Hematopoietic multipotent progenitor cell treated with erythropoietin and hydrocortisone succinate and interleukin-3 and kit ligand, for 6 days (in vitro differentiated cells): ENCODE data around the gene TOR3A.

Experiments used
- DNase-seq: peaks from one replicate; pipeline ENCODE4 v3.0.0-alpha.2; 2015

Gene TOR3A

GRCh38 chr1:179077396-179077795 lies 4.5 kb upstream of the TOR3A start:
- no peak for DNase-seq

GRCh38 chr1:179079113-179079761 lies 2.6 kb upstream of the TOR3A start:
- DNase-seq: peak; percentile 93

GRCh38 chr1:179080866-179081686 lies 794 bp upstream of the TOR3A start:
- DNase-seq: peak; percentile 44

- DNase-seq: peak; percentile 46
Measured at GRCh38 chr1:179082333-179082998, 596 bp downstream of the TOR3A start.

- DNase-seq: peak; percentile 53
Measured at GRCh38 chr1:179082999-179083335, 1.1 kb downstream of the TOR3A start.

GRCh38 chr1:179083533-179083932 lies 1.7 kb downstream of the TOR3A start:
- no peak for DNase-seq

- DNase-seq: no peak
Measured at GRCh38 chr1:179087665-179088064, 5.8 kb downstream of the TOR3A start.

- DNase-seq: no peak
Measured at GRCh38 chr1:179089827-179090482, 8.1 kb downstream of the TOR3A start.

GRCh38 chr1:179090522-179090921 lies 8.7 kb downstream of the TOR3A start:
- DNase-seq: no peak

- DNase-seq: no peak
Measured at GRCh38 chr1:179090923-179091322, 9.1 kb downstream of the TOR3A start.

- no peak for DNase-seq
Measured at GRCh38 chr1:179091691-179092165, 9.9 kb downstream of the TOR3A start.

GRCh38 chr1:179092896-179093461 lies 11.1 kb downstream of the TOR3A start:
- no peak for DNase-seq

- no peak for DNase-seq
Measured at GRCh38 chr1:179094818-179095217, 12.9 kb downstream of the TOR3A start.

- no peak for DNase-seq
Measured at GRCh38 chr1:179095377-179095776, 13.5 kb downstream of the TOR3A start.

GRCh38 chr1:179095924-179096323 lies 14.1 kb downstream of the TOR3A start:
- no peak for DNase-seq

GRCh38 chr1:179099891-179100290 lies 18.0 kb downstream of the TOR3A start:
- no peak for DNase-seq

- no peak for DNase-seq
Measured at GRCh38 chr1:179101566-179101965, 19.7 kb downstream of the TOR3A start.

- no peak for DNase-seq
Measured at GRCh38 chr1:179103999-179104398, 22.1 kb downstream of the TOR3A start.

GRCh38 chr1:179104611-179105250 lies 22.9 kb downstream of the TOR3A start:
- no peak for DNase-seq

GRCh38 chr1:179105393-179105792 lies 23.5 kb downstream of the TOR3A start:
- DNase-seq: peak; percentile 25

GRCh38 chr1:179107706-179108629 lies 26.1 kb downstream of the TOR3A start:
- peak; percentile 82 for DNase-seq
